ENCODE measurements around the gene PPP3CB.
"Not testable (repeated sequence)": the region's sequence is repeated elsewhere in the genome, so short reads cannot be mapped to it uniquely, and the experiment has no call there.

Gene PPP3CB

DNA sequence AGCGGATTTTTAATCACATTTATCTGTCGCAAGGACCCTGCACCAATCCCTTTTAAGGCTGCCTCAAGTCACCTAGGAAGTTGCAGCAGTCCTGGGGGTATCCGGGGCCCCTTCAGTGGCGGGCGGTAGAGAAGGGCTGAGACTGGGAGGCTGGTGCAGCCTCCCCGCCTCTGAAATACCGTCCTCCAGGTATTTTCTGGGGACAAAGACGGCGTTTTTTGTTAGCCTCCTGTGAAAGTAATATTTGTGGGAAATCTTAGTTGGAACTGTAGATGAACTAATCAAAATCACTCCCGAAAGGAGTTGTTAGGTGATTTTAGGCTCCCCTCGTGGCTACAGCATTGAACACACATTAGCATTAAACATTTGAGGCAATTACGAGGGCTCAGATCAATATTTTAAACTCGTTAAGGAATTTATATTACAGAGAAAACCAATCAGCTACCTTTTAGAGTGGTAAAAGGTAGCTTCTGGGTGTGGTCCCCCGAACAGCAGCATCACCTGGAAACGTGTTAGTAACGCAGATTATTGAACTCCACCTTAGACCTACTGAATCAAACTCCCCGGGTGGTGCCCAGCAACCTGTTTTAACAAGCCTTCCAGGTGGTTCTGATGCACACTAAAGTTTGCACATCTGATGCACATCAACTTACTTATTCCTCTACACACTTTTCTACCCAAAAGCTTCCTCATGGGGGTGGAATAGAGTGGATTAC, 81.4 kb downstream of the PPP3CB start:
- no peak for DNase-seq (ENCODE audit: low spot score)

DNA sequence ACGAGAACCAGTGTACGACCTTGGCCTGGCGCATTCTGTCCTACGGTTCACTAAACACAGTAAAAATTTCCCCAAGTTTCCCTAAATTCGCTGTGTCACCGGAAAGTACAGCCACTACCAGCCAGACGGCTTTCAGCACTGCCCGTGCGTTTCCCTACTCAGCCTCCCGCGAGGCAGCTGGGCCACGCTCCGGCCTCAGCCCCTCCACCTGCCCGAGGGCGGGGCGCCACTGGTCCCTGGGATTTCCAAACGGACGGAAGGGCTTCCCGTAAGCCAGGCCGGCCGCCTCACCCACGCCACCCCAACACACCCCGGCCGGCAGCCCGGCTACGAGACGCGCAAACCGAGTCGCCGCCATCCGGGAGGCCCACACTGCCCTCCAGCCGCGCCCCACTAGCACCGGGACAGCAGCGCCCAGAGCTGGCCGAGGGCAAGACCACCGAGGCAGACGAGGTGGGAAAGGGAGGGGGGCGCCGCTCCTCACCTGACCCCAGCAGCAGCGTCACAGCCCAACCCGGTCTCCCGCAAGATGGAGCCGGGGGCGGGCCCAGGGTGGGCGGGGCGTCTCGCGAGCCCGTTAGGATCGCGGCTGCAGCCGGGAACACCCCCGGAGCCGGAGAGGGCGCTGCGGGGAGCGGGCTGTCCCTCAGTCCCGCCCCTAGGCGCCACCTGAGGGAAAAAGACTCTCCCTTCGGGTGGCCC, 82.1 kb downstream of the PPP3CB start, which contains the start of gene ANXA7:
TSS of gene ANXA7 (minus strand) at position 531 of the 702 bp plus-strand sequence. CDS start 13,202 bp downstream, outside the sequence.
- DNase-seq (ENCODE audit: low spot score): peak; percentile 99

DNA sequence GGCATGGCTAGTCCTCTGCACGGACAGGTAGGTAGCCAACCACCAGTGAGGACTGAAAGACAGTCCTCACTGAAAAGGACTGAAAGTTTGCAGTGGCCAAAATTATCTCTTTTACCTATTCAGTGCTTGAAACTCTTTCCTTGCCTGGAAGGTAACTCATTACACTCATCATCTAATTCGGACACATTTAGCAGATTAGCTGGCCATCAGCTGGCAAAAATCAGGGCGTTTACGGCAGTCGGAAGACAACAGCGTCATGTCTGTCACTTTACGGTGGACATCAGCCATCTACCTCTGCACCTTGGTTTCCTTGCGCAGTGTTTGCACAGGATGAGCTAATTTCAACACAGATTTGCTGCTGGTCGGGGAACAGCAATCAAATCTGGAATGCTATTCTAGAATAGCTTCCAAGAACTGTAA, 82.7 kb downstream of the PPP3CB start:
- peak; percentile 44 for DNase-seq (ENCODE audit: low spot score)

DNA sequence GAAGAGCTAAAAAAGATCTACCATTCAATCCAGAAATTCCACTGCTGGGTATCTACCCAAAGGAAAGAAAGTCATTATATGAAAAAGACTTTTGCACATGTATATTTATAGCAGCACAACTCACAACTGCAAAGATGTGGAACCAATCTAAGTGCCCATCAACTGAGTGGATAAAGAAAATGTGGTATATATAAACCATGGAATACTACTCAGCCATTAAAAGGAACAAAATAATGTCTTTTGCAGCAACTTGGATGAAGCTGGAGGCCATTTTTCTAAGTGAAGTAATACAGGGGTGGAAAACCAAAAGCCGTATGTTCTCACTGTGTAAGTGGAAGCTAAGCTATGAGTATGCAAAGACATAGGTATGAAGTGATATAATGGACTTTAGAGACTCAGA, 84.9 kb downstream of the PPP3CB start:
- DNase-seq (ENCODE audit: low spot score): no peak

DNA sequence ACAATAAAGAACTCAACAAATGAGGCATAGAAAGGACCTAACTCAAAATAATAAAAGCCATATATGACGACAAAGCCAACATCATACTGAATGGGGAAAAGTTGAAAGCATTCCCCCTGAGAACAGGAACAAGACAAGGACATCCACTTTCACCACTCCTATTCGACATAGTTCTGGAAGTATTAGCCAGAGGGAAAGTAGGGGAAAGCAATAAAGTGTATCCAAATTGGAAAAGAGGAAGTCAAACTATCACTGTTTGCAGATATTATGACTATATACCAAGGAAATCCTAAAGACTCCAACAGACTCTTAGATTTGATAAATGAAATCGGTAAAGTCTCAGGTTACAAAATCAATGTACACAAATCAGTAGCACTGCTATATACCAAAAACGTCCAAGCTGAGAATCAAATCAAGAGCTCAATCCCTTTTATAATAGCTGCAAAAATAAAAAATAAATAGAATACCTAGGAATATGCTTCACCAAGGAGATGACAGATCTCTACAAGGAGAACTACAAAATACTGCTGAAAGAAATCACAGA, 86.8 kb downstream of the PPP3CB start:
- no peak for DNase-seq (ENCODE audit: low spot score)

DNA sequence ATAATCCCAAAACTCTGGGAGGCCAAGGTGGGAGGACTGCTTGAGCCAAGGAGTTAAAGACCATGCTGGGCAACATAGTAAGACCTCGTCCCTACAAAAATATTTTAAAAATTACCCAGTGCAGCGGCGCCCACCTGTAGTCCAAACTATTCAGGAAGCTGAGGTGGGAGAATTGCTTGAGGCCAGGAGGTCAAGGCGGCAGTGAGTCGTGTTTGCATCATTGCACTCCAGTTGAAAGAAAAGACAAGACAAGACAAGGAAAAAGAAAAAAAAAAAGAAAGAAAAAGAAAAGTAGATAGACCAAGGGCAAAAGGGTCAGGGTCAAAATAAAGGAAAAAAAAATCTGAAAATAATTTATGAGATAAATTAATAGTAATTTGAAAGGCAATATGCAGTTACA, 87.8 kb downstream of the PPP3CB start:
- DNase-seq (ENCODE audit: low spot score): no peak

DNA sequence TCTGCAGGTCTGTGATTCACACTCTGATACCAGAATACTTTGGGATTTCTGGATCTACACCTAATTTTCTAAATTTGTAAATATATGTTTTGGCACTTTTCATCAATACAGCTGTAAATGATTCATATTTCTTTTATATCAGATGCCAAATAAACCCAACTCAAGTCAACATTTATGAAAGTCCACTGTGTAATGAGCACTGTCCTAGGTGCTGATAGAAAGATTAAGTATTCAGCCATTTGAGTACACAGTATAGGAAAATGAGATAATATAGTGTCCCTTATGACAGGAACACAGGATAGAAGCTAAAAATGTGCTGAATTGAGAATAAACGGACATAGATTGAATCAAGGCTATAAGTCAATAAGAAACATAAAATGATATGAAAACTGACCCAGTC, 88.3 kb downstream of the PPP3CB start:
- no peak for DNase-seq (ENCODE audit: low spot score)

DNA sequence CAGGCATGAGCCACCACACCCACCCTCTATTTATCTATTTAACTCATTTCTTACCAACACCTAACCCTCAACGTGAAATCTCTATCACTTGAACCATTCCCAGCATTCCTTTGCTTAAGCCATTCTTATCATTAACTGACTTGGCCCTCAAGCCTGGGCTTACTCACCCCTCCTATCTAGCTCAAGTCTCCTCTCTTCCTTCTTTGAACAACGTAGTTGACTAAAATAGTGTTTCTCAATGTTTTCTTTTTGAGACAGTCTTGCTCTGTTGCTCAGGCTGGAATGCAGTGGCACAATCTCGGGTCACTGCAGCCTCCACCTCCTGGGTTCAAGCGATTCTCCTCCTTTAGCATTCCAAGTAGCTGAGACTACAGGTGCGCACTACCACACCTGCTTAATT, 89.0 kb downstream of the PPP3CB start:
- DNase-seq (ENCODE audit: low spot score): no peak

DNA sequence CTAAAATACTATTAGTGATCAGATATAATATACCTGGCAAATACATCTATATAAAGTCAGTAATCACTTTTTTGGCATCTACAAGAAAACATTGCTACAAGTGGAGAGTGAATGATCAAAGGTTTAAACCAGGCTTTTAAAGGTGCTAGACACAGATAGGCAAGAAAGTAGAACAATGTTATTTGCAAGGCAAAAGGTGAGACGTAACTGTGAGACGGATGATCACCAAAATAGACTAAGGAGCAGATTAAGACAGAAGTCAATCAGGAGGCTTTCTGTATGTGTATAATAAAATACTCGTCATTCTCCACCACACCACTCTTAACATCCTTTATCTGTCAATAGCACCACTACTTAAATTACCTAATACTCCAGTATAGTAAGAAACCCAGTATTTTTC, 90.3 kb downstream of the PPP3CB start:
- DNase-seq (ENCODE audit: low spot score): no peak

DNA sequence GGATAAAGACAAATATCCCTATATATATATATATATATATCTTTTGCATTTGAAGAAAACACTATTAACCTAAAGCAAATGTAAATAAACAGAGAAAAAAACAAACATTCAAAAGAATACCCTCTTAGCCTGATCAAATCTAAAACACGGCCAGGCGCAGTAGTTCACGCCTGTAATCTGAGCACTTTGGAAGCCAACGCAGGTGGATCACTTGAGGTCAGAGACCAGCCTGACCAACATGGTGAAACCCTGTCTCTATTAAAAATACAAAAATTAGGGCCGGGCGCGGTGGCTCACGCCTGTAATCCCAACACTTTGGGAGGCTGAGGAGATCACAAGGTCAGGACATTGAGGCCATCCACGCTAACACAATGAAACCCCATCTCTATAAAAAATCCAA, 91.1 kb downstream of the PPP3CB start:
- no peak for DNase-seq (ENCODE audit: low spot score)

DNA sequence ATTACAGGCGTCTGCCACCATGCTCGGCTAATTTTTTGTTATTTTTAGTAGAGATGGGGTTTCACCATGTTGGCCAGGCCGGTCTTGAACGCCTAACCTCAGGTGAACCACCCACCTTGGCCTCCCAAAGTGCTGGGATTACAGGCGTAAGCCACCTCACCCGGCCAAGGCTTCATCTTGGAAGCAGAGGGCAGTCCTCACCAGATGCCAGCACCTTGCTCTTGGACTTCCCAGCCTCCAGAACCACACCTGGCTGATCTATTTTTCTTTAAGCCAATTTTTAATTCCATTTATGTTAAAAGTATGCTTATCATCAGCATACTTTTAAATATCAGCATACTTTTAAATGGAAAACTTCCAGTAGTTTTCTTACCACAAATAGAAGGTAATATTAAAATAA, 94.2 kb downstream of the PPP3CB start:
- no peak for DNase-seq (ENCODE audit: low spot score)

DNA sequence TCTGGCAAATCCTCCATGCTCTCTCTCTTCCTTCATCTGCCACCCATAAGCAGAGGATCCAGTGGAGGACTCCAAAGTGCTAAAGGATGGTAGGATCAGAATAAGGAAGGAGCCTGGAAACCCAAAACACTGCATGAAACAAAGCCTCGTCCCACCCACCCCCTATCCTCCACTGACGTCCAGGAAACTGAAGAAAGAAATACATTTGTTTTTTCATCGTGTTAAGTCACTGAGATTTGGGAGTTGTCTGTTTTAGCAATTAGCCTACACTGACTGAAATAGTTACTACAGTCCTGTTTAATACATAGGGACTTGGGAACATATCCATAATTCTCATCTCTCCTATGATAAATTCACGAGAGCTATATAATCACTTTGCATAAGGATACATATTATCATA, 96.8 kb downstream of the PPP3CB start:
- DNase-seq (ENCODE audit: low spot score): no peak

DNA sequence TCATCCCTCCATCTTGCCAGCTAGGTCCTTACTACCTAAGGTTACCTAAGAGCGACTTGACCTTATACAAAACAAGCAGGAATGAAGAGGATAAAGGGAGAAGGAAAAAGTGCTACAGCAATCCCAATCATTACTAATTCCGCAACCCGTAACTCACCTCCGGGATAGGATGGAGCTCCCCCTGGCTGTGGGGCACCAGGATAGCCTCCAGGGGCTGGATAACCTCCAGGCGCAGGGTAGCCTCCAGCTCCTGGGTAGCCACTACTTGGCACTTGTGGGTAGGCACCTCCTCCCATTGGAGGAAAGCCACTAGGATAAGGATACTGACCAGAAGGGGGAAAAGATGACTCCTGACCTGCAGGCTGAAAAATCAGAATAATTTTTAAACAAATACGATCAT, 97.8 kb downstream of the PPP3CB start:
- no peak for DNase-seq (ENCODE audit: low spot score)

DNA sequence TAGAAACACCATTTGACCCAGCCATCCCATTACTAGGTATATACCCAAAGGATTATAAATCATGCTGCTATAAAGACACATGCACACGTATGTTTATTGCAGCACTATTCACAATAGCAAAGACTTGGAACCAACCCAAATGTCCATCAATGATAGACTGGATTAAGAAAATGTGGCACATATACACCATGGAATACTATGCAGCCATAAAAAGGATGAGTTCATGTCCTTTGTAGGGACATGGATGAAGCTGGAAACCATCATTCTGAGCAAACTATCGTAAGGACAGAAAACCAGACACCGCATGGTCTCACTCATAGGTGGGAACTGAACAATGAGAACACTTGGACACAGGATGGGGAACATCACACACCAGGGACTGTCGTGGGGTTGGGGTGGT, 101.5 kb downstream of the PPP3CB start:
- DNase-seq (ENCODE audit: low spot score): not testable (repeated sequence)

DNA sequence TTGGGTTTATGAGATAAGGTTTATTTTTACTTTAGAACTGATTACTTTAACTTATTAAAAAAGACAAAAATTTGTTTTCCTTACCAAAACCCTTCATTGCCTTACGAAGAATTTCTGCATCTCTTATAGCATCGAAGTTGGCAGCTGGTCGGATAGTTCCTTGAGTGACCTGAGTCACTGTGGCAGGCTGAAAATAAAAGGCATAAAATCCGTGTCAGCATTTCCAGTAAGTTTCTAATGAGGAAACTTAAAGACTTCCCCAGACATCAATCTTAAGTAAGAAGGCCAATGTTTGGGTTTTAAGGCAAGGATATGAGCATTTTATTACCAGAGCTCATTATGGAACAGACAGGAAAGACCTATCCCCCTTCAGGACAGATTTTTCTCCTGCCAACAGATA, 107.6 kb downstream of the PPP3CB start:
- DNase-seq (ENCODE audit: low spot score): no peak

DNA sequence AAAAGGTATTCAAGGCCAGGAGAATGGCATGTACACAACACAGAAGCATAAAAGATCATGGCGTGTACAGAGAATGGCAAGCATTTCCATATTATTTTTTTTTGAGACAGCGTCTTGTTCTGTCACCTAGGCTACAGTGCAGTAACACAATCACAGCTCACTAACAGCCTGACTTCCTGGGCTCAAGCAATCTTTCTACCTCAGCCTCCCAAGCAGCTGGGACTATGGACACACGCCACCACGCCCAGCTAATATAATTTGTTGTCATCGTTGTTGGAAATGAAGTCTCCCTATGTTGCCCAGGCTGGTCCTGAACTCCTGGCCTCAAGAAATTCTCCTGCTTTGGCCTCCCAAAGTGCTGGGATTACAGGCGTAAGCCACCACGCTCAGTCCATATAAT, 109.2 kb downstream of the PPP3CB start:
- DNase-seq (ENCODE audit: low spot score): no peak
